SJSA1 (cell line): ENCODE results near the gene ATP9A. TPM values are rescaled to one million over a fixed set of nuclear protein-coding genes. Genes with fewer than 3 reads are reported as not detected.
A peak's percentile ranks its signal among the peaks of the same experiment; 100 is the strongest.
"Not testable (repeated sequence)": the region's sequence is repeated elsewhere in the genome, so short reads cannot be mapped to it uniquely, and the experiment has no call there.

ENCODE experiments used
- DNase-seq, 2 experiments: peaks; one replicate each; pipeline ENCODE4 v3.0.0-alpha.2; 2015 to 2020; ENCODE audit warnings: low spot score in 2 of 2, low read depth in 1 of 2
- H3K27ac ChIP-seq: fragments of 250-450 bp; sonication (Bioruptor Pico); 2 replicates; pipeline ENCODE4 v1.5.1; 2020; ENCODE audit warnings: mild to moderate bottlenecking, moderate library complexity
- H3K27me3 ChIP-seq: fragments of 250-450 bp; sonication (Bioruptor Pico); replicated peaks from 2 replicates; pipeline ENCODE4 v1.5.1; 2020; ENCODE audit warnings: mild to moderate bottlenecking, moderate library complexity
- H3K36me3 ChIP-seq: fragments of 250-450 bp; sonication (Bioruptor Pico); 2 replicates; pipeline ENCODE4 v1.5.1; 2020; ENCODE audit warnings: mild to moderate bottlenecking
- H3K4me1 ChIP-seq: fragments of 250-450 bp; sonication (Bioruptor Pico); replicated peaks from 2 replicates; pipeline ENCODE4 v1.6.1; 2021; ENCODE audit warnings: mild to moderate bottlenecking
- H3K4me3 ChIP-seq: fragments of 250-450 bp; sonication (Bioruptor Pico); 2 replicates; pipeline ENCODE4 v1.5.1; 2020; ENCODE audit warnings: mild to moderate bottlenecking
- H3K9me3 ChIP-seq: fragments of 250-450 bp; sonication (Bioruptor Pico); replicated peaks from 2 replicates; pipeline ENCODE4 v1.5.1; 2020; ENCODE audit warnings: mild to moderate bottlenecking
- total RNA-seq: library from RNA; depleted of rRNA; stranded (reverse); fragments of >200 nt; shearing (Covaris generic); gene quantifications from 2 replicates; pipeline ENCODE4 v1.2.3, GENCODE V29; 2014

Gene ATP9A
- total RNA-seq, 1 experiment from 2014 or later, result 5.9 TPM

GRCh38 chr20:51651921-51652549, 116.2 kb downstream of the ATP9A start:
- DNase-seq, result no peak
- Histone ChIP-seq H3K9me3 (no peaks in the 10 kb centered on the region), H3K4me3 (no peak overlapping the region), H3K27ac (no peak overlapping the region), H3K27me3 (no peaks in the 10 kb centered on the region), H3K36me3 (0 out of 2 replicates have a peak, but pooled peaks cover 2% of the 10 kb centered on the region), H3K4me1 (no peaks in the 10 kb centered on the region)

GRCh38 chr20:51650685-51651134, 117.5 kb downstream of the ATP9A start:
- H3K4me3 ChIP-seq, result no peak overlapping the region
- H3K27ac ChIP-seq, result no peak overlapping the region
- no peaks in the 10 kb centered on the region for H3K9me3 ChIP-seq
- H3K27me3 ChIP-seq, result no peaks in the 10 kb centered on the region
- no peaks in the 10 kb centered on the region for H3K4me1 ChIP-seq
- H3K36me3 ChIP-seq, result 0 out of 2 replicates have a peak, but pooled peaks cover 2% of the 10 kb centered on the region
- no peak for DNase-seq

GRCh38 chr20:51648571-51648947, 119.6 kb downstream of the ATP9A start:
- no peak overlapping the region for H3K4me3 ChIP-seq
- DNase-seq, result no peak

GRCh38 chr20:51647674-51648570, 120.3 kb downstream of the ATP9A start:
- Histone ChIP-seq H3K4me1 (no peaks in the 10 kb centered on the region), H3K27ac (no peak overlapping the region), H3K4me3 (no peak overlapping the region), H3K27me3 (no peaks in the 10 kb centered on the region), H3K9me3 (no peaks in the 10 kb centered on the region), H3K36me3 (0 out of 2 replicates have a peak, but pooled peaks cover 2% of the 10 kb centered on the region)
- no peak for DNase-seq

More at GRCh38 chr20:51648571-51648947, 119.6 kb downstream of the ATP9A start:
- Histone ChIP-seq H3K27ac (no peak overlapping the region), H3K4me1 (no peaks in the 10 kb centered on the region), H3K27me3 (no peaks in the 10 kb centered on the region), H3K9me3 (no peaks in the 10 kb centered on the region), H3K36me3 (0 out of 2 replicates have a peak, but pooled peaks cover 2% of the 10 kb centered on the region)

- not testable (repeated sequence) for DNase-seq, H3K4me3 ChIP-seq, H3K36me3 ChIP-seq, H3K4me1 ChIP-seq, H3K9me3 ChIP-seq, H3K27ac ChIP-seq, H3K27me3 ChIP-seq
Measured at GRCh38 chr20:51643810-51644209, 124.4 kb downstream of the ATP9A start.

- Histone ChIP-seq H3K4me1 (peaks cover 5% of the 10 kb centered on the region; the same call in 1 of the 2 replicates), H3K27ac (no peak overlapping the region), H3K27me3 (no peaks in the 10 kb centered on the region), H3K36me3 (no peaks in the 10 kb centered on the region), H3K4me3 (no peak overlapping the region), H3K9me3 (no peaks in the 10 kb centered on the region)
- DNase-seq, result no peak
Measured at GRCh38 chr20:51643390-51643789, 124.8 kb downstream of the ATP9A start.

- Histone ChIP-seq H3K27ac (no peak overlapping the region), H3K4me1 (peaks cover 5% of the 10 kb centered on the region; the same call in 1 of the 2 replicates), H3K36me3 (no peaks in the 10 kb centered on the region), H3K27me3 (no peaks in the 10 kb centered on the region), H3K9me3 (no peaks in the 10 kb centered on the region), H3K4me3 (no peak overlapping the region)
- no peak for DNase-seq
Measured at GRCh38 chr20:51641866-51642265, 126.3 kb downstream of the ATP9A start.

GRCh38 chr20:51640743-51641142, 127.4 kb downstream of the ATP9A start:
- no peaks in the 10 kb centered on the region for H3K36me3 ChIP-seq
- H3K4me3 ChIP-seq, result no peak overlapping the region
- H3K27ac ChIP-seq, result no peak overlapping the region
- H3K4me1 ChIP-seq, result peaks cover 9% of the 10 kb centered on the region; the same call in 1 of the 2 replicates
- DNase-seq, result no peak
- H3K27me3 ChIP-seq, result no peaks in the 10 kb centered on the region
- no peaks in the 10 kb centered on the region for H3K9me3 ChIP-seq

- peak; percentile 60 to 76 for DNase-seq
- H3K27me3 ChIP-seq, result no peaks in the 10 kb centered on the region
- H3K36me3 ChIP-seq, result no peaks in the 10 kb centered on the region
- H3K4me1 ChIP-seq, result peaks cover 9% of the 10 kb centered on the region; the same call in 1 of the 2 replicates
- no peak overlapping the region for H3K27ac ChIP-seq
- H3K4me3 ChIP-seq, result no peak overlapping the region
- no peaks in the 10 kb centered on the region for H3K9me3 ChIP-seq
Measured at GRCh38 chr20:51639206-51639832, 128.9 kb downstream of the ATP9A start.

- DNase-seq, result no peak
- Histone ChIP-seq H3K27me3 (no peaks in the 10 kb centered on the region), H3K27ac (no peak overlapping the region), H3K9me3 (no peaks in the 10 kb centered on the region), H3K36me3 (no peaks in the 10 kb centered on the region), H3K4me1 (peaks cover 9% of the 10 kb centered on the region; the same call in 1 of the 2 replicates), H3K4me3 (no peak overlapping the region)
Measured at GRCh38 chr20:51637241-51637640, 130.9 kb downstream of the ATP9A start.

GRCh38 chr20:51636123-51636522, 132.1 kb downstream of the ATP9A start:
- Histone ChIP-seq H3K27me3 (no peaks in the 10 kb centered on the region), H3K27ac (0 out of 2 replicates have a peak overlapping the region, but pooled peaks have one; percentile 25), H3K9me3 (no peaks in the 10 kb centered on the region), H3K36me3 (no peaks in the 10 kb centered on the region), H3K4me3 (no peak overlapping the region), H3K4me1 (peaks cover 17% of the 10 kb centered on the region)
- no peak for DNase-seq

GRCh38 chr20:51635680-51636079, 132.5 kb downstream of the ATP9A start:
- Histone ChIP-seq H3K36me3 (no peaks in the 10 kb centered on the region), H3K4me3 (no peak overlapping the region), H3K4me1 (peaks cover 20% of the 10 kb centered on the region), H3K27me3 (no peaks in the 10 kb centered on the region), H3K27ac (no peak overlapping the region), H3K9me3 (no peaks in the 10 kb centered on the region)
- no peak for DNase-seq

GRCh38 chr20:51634877-51635276, 133.3 kb downstream of the ATP9A start:
- no peak overlapping the region for H3K4me3 ChIP-seq
- H3K9me3 ChIP-seq, result no peaks in the 10 kb centered on the region
- H3K36me3 ChIP-seq, result no peaks in the 10 kb centered on the region
- DNase-seq, result no peak
- H3K4me1 ChIP-seq, result peaks cover 21% of the 10 kb centered on the region
- H3K27ac ChIP-seq, result no peak overlapping the region
- H3K27me3 ChIP-seq, result no peaks in the 10 kb centered on the region
